Spleen (tissue), 11 donors: ENCODE measurements around the gene PNLIPRP2. TPM values are rescaled to one million over a fixed set of nuclear protein-coding genes. Genes with fewer than 3 reads are reported as not detected.

Source experiments
- DNase-seq: peaks from one replicate; pipeline ENCODE4 v3.0.0-alpha.2; 2020
- H3K27ac ChIP-seq, 8 donors: fragments of 200-600 bp; sonication (generic) in 7 of 8; 1 replicate in 4 of 8; 2 replicates in 4 of 8; pipeline versions ENCODE4 v1.5.0 to v1.8.0; 2016 to 2021; ENCODE audit warnings: inconsistent platforms in 4 of 8, mild to moderate bottlenecking in 4 of 8, moderate library complexity in 1 of 8
- H3K27me3 ChIP-seq, 7 donors: fragments of 200-600 bp; sonication (generic) in 6 of 7; replicated peaks in 1 of 7; 1 replicate in 4 of 7; 2 replicates in 3 of 7; pipeline versions ENCODE4 v1.5.0 to v1.8.0; 2016 to 2021; ENCODE audit warnings: inconsistent platforms in 3 of 7, mild to moderate bottlenecking in 1 of 7
- H3K36me3 ChIP-seq, 6 donors: fragments of 200-600 bp; sonication (generic) in 5 of 6; 1 replicate in 4 of 6; 2 replicates in 2 of 6; pipeline versions ENCODE4 v1.5.0 to v1.8.0; 2016 to 2021; ENCODE audit warnings: inconsistent platforms in 2 of 6
- H3K4me1 ChIP-seq, 6 donors: fragments of 200-600 bp; sonication (generic) in 5 of 6; 1 replicate in 3 of 6; 2 replicates in 3 of 6; pipeline versions ENCODE4 v1.5.0 to v1.8.0; 2016 to 2021; ENCODE audit warnings: inconsistent platforms in 3 of 6
- H3K4me3 ChIP-seq, 8 donors: fragments of 200-600 bp; sonication (generic) in 7 of 8; 1 replicate in 4 of 8; 2 replicates in 4 of 8; pipeline versions ENCODE4 v1.5.0 to v1.8.0; 2016 to 2021; ENCODE audit warnings: inconsistent platforms in 4 of 8, mild to moderate bottlenecking in 4 of 8, moderate library complexity in 2 of 8
- H3K9me3 ChIP-seq, 8 donors: fragments of 200-600 bp; sonication (generic) in 7 of 8; 1 replicate in 4 of 8; 2 replicates in 4 of 8; pipeline versions ENCODE4 v1.5.0 to v1.8.0; 2016 to 2021; ENCODE audit warnings: inconsistent platforms in 4 of 8
- POLR2A ChIP-seq, 3 donors: fragments of 450-650 bp; IDR thresholded peaks; one replicate each; pipeline ENCODE4 v1.5.1; 2017; ENCODE audit warnings: antibody characterized with exemption in 3 of 3, mild to moderate bottlenecking in 1 of 3
- POLR2AphosphoS5 ChIP-seq, 3 donors: sonication (generic); formaldehyde crosslinking; IDR thresholded peaks; one replicate each; pipeline ENCODE4 v1.5.1; 2017; ENCODE audit warnings: antibody characterized with exemption in 3 of 3
- WGBS, 5 donors: extraction: QIAGEN DNeasy Blood & Tissue Kit in 3 of 5; methylation state at CpG; one replicate each; pipeline versions ENCODE4 v1.1.5 to v1.1.7; 2013 to 2018; 5-methylcytosine and 5-hydroxymethylcytosine counted together
- intact Hi-C: fragments of 100-400 bp; cut with DNase I; formaldehyde crosslinking; loops from one replicate; pipeline ENCODE4 v1.15.0; 2023; ENCODE audit warnings: low total_unique reads
- polyA plus RNA-seq, 3 donors: library from polyadenylated mRNA; stranded (reverse); fragments of 200-250 nt; gene quantifications; one replicate each; pipeline ENCODE4 v1.2.1, GENCODE V29; 2013
- total RNA-seq, 7 donors: library from RNA; depleted of rRNA in 3 of 7; stranded (reverse); fragments of >200 nt in 3 of 7; fragmentation: NEBNext Ultra II Directional in 4 of 7; extraction: Animal tissue kit (Norgen Biotek cat#: 25700) in 4 of 7; gene quantifications; one replicate each; pipeline versions ENCODE4 v1.1.0 to v1.2.1, GENCODE V29; 2016 to 2021
- TF ChIP-seq, protein P1 (sequence below), 11 experiments: fragments of 200-600 bp in 7 of 11; fragments of 450-650 bp in 4 of 11; sonication (generic) in 4 of 11; IDR thresholded peaks in 8 of 11; conservative IDR thresholded peaks in 3 of 11; 1 replicate in 7 of 11; 2 replicates in 4 of 11; pipeline versions ENCODE4 v1.4.0 to v1.8.0; 2016 to 2021; ENCODE audit warnings: antibody characterized with exemption in 11 of 11, inconsistent platforms in 4 of 11, mild to moderate bottlenecking in 1 of 11
- donor health status: healthy with polysubstance abuse.
- donor health status: DM: no; HTN: no; CAD: no; lungs with moderate emphysema.
- donor health status: DM: no; HTN: no; CAD: no.
- donor health status: Bipolar disorder and iron deficiency.
- donor health status: healthy.
- donor health status: DM: no; HTN: no; CAD: no.
- donor health status: DM: yes; HTN: yes; CAD: no.

PNLIPRP2 gene
- total and polyA plus RNA-seq, 10 donors: 0.07 to 0.60 (median 0.26) TPM; not detected in 6

DNA sequence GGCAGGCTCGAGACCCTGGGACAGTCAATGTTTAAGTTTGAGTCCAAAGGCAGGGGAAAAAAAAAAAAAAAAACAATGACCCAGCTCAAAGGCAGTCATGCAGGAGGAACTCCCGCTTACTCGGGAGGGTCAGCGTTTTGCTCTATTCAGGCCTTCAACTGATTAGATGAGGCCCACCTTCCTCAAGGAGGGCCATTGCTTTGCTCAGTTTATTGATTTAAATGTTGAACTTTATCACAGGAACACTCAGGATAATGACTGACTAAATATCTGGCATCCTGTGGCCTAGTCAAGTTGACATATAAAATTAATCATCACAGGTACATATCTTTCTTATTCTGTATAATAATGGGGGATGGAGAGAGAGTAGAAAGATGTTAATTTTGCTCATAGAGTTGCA is 69.0 kb downstream of the PNLIPRP2 start:
- H3K4me1 ChIP-seq: peaks cover 0 to 41% (median 4%) of the 10 kb centered on the region in 6 donors
- H3K27ac ChIP-seq: no peak overlapping the region
- no peaks in the 10 kb centered on the region for H3K9me3 ChIP-seq
- TF ChIP-seq POLR2AphosphoS5 (IDR thresholded peaks at IDR 0.05): no peak
- no peak for TF ChIP-seq POLR2A (IDR thresholded peaks at IDR 0.05)
- TF ChIP-seq, protein P1, sequence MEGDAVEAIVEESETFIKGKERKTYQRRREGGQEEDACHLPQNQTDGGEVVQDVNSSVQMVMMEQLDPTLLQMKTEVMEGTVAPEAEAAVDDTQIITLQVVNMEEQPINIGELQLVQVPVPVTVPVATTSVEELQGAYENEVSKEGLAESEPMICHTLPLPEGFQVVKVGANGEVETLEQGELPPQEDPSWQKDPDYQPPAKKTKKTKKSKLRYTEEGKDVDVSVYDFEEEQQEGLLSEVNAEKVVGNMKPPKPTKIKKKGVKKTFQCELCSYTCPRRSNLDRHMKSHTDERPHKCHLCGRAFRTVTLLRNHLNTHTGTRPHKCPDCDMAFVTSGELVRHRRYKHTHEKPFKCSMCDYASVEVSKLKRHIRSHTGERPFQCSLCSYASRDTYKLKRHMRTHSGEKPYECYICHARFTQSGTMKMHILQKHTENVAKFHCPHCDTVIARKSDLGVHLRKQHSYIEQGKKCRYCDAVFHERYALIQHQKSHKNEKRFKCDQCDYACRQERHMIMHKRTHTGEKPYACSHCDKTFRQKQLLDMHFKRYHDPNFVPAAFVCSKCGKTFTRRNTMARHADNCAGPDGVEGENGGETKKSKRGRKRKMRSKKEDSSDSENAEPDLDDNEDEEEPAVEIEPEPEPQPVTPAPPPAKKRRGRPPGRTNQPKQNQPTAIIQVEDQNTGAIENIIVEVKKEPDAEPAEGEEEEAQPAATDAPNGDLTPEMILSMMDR (IDR thresholded peaks at IDR 0.05 in 8 of 11, conservative IDR thresholded peaks at IDR 0.05 in 3 of 11): no peak
- no peaks in the 10 kb centered on the region for H3K27me3 ChIP-seq
- WGBS, 5 donors: 83 to 95% (median 87%) methylated on average over 4 of the region's 4 CpGs
- H3K36me3 ChIP-seq: no peaks in the 10 kb centered on the region
- H3K4me3 ChIP-seq: no peak overlapping the region
- no peak for DNase-seq
- intact Hi-C loops: loop anchor here (10.0 kb wide), 1 partner anchor 485 kb away; no protein-coding TSS in a partner anchor

DNA sequence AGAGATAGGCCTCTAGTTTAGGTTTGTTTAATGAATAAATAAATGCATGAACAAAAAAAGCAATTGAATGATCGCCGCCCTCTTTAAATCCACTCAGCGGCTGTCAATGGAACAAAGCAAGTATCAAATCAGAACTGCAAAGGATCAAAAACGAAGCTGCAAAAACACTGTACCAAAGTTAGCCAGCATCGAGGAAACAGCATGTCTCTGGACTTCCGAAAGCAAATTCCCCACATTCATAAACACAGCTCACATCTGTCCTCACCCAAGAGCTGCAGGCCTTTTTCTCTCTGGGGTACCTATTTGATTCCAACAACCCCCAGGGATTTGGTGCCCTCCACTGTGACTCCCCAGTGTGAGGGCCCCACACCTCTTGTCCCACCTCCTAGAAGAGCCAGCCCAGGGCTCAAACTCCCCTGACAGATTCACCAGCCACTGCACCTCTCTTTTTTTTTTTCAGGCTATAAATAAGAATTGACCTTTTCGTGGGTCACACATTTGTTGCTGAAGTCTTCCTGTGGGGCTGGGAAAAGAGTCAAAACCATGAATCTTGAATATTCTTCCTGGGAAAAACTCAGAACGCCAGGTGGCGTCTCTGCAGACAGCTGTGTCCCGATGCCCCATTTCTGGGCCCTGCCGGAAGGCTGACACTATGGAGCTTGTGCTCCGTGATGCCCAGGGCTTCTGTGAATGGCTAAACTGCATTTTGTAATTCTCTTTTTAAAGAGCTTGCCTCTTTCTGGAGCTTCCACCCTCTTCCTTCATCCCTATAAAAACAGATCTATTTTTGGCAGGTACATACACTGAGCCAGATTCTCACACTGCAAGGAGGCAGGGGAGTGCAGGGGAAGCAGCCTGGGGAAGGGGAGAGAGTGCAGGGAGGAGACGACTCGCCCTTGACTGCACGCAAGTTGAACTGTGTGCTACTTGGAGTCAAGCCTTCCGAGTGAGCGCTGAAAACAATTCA is 69.9 kb downstream of the PNLIPRP2 start:
- Histone ChIP-seq H3K4me1 (peaks cover 0 to 41% (median 4%) of the 10 kb centered on the region in 6 donors), H3K9me3 (no peaks in the 10 kb centered on the region), H3K36me3 (no peaks in the 10 kb centered on the region), H3K27ac (no peak overlapping the region), H3K4me3 (no peak overlapping the region), H3K27me3 (no peaks in the 10 kb centered on the region)
- WGBS, 5 donors: 67 to 78% (median 71%) methylated on average over 17 of the region's 17 CpGs
- no peak for DNase-seq
- TF ChIP-seq, protein P1 (IDR thresholded peaks at IDR 0.05 in 8 of 11, conservative IDR thresholded peaks at IDR 0.05 in 3 of 11): peak in 3 of 11 experiments; percentile 19 to 34 (median 26)
- no peak for TF ChIP-seq POLR2AphosphoS5 (IDR thresholded peaks at IDR 0.05)
- intact Hi-C loops: no loop called here

DNA sequence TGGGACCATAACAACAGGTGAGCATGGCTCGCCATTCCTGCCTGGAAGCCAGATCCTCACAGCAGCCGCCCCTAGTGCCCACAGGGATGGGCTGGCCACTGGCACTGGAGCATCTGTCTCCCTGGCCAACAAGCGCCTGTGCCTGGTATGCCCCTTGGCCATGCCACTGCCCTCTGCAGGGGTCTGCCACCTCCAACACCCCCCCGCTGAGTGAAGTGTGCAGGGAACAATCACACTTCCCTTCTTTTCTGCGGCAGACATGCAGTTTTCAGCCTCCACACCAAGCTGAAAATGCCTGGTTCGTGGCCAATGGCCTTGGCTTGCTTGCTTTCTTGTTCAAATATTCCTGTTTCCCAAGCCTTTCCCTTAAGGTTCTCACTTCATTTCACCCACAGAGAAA is 70.9 kb downstream of the PNLIPRP2 start:
- intact Hi-C loops: no loop called here
- no peaks in the 10 kb centered on the region for H3K9me3 ChIP-seq
- no peaks in the 10 kb centered on the region for H3K27me3 ChIP-seq
- H3K27ac ChIP-seq: peak overlapping the region in 1 of 8 donors; percentile 11
- TF ChIP-seq POLR2AphosphoS5 (IDR thresholded peaks at IDR 0.05) (no peak), POLR2A (IDR thresholded peaks at IDR 0.05) (no peak)
- TF ChIP-seq, protein P1 (IDR thresholded peaks at IDR 0.05 in 8 of 11, conservative IDR thresholded peaks at IDR 0.05 in 3 of 11): no peak
- 64 to 82% (median 69%) methylated on average over 3 to 6 of the region's 6 CpGs for WGBS, 5 donors
- H3K36me3 ChIP-seq: no peaks in the 10 kb centered on the region
- peaks cover 0 to 41% (median 4%) of the 10 kb centered on the region in 6 donors for H3K4me1 ChIP-seq
- no peak overlapping the region for H3K4me3 ChIP-seq
- peak; percentile 77 for DNase-seq

DNA sequence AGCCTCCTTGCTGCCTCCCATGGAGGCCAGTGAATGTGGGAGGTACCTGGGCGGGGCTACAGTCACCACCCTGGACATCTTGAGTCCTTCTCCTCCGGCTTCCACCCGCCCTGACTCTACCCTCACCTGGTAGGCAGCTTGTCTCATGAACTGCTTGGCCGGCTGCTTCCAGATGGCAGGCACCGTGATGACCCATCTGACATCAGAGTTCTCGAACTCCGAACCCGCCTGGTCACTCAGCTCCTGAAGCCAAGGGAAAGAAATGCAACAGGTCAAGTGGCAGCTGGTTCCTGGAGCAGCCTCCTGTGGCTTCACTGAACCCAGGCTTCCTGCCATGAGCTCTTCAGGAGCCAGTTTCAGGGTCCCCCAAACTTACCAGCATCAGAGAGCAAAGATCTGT is 71.5 kb downstream of the PNLIPRP2 start:
- TF ChIP-seq POLR2AphosphoS5 (IDR thresholded peaks at IDR 0.05): peak in 1 of 3 donors; percentile 14
- TF ChIP-seq, protein P1 (IDR thresholded peaks at IDR 0.05 in 8 of 11, conservative IDR thresholded peaks at IDR 0.05 in 3 of 11): no peak
- Histone ChIP-seq H3K4me1 (peaks cover 0 to 41% (median 4%) of the 10 kb centered on the region in 6 donors), H3K4me3 (no peak overlapping the region), H3K27ac (peak overlapping the region in 1 of 8 donors; percentile 11), H3K27me3 (no peaks in the 10 kb centered on the region), H3K9me3 (no peaks in the 10 kb centered on the region), H3K36me3 (no peaks in the 10 kb centered on the region)
- DNase-seq: peak; percentile 74
- 77 to 92% (median 79%) methylated on average over 8 of the region's 8 CpGs for WGBS, 5 donors
- intact Hi-C loops: no loop called here
